Thoracic aorta (tissue), 2 donors: ENCODE data around the gene TEX51. TPM values are rescaled to one million over a fixed set of nuclear protein-coding genes. Genes with fewer than 3 reads are reported as not detected.

ENCODE experiments used
- ATAC-seq: fragments of 150-250 bp; one replicate; pipeline ENCODE4 v1.8.0; 2017; ENCODE audit warnings: low read depth; ENCODE audit not compliant: insufficient number of reproducible peaks, low FRiP score
- DNase-seq: peaks from one replicate; pipeline ENCODE4 v3.0.0-alpha.2; 2020; ENCODE audit warnings: low spot score
- H3K27ac ChIP-seq, 2 donors: fragments of 200-600 bp; sonication (generic); 1 replicate in 1 of 2; 2 replicates in 1 of 2; pipeline ENCODE4 v1.5.1; 2016; ENCODE audit warnings: mild to moderate bottlenecking in 2 of 2, moderate library complexity in 2 of 2
- H3K27me3 ChIP-seq: fragments of 200-600 bp; sonication (generic); replicated peaks from 2 replicates; pipeline ENCODE4 v1.6.0; 2016; ENCODE audit warnings: mild to moderate bottlenecking; ENCODE audit not compliant: insufficient read depth
- H3K36me3 ChIP-seq: fragments of 200-600 bp; sonication (generic); one replicate; pipeline ENCODE4 v1.5.1; 2016
- H3K4me1 ChIP-seq, 2 donors: fragments of 200-600 bp; sonication (generic); 1 replicate in 1 of 2; 2 replicates in 1 of 2; pipeline versions ENCODE4 v1.5.1 to v1.6.0; 2016; ENCODE audit warnings: low read depth in 2 of 2, mild to moderate bottlenecking in 1 of 2; ENCODE audit not compliant: control insufficient read depth in 1 of 2
- H3K4me3 ChIP-seq: fragments of 200-600 bp; sonication (generic); 2 replicates; pipeline ENCODE4 v1.5.1; 2016; ENCODE audit warnings: mild to moderate bottlenecking
- H3K9me3 ChIP-seq: fragments of 200-600 bp; sonication (generic); 2 replicates; pipeline ENCODE4 v1.5.1; 2016
- total RNA-seq, 2 donors: library from RNA; depleted of rRNA; stranded (reverse); fragments of >200 nt; gene quantifications; one replicate each; pipeline versions ENCODE4 v1.1.0 to v1.2.3, GENCODE V29; 2016
- TF ChIP-seq, protein P1 (sequence below): fragments of 200-600 bp; sonication (generic); IDR thresholded peaks from one replicate; pipeline ENCODE4 v1.5.1; 2019; ENCODE audit warnings: antibody characterized with exemption

Gene TEX51
- total RNA-seq, 2 donors from 2014 or later, result not detected

DNA sequence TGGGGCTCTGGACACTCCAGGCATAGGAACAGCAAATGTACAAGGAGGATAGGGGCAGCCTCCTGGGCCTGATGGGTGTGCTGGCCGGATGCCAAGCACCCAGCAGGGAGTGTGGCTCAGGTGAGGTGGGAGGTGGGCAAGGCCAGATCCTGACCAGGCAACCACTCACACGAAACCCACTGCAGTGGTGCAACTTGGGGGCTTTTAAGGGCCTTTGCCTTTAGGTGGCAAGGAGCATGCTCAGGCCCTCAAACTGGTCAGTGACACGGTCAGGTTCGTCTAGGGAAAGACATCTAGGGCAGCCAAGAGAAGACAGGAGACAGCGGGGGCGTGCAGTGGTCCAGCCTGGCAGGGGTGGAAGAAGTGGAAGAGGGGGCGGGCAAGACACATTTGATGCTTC, 18.4 kb upstream of the TEX51 start:
- Histone ChIP-seq H3K36me3 (no peaks in the 10 kb centered on the region), H3K27ac (no peak overlapping the region), H3K4me3 (no peak overlapping the region), H3K27me3 (no peaks in the 10 kb centered on the region), H3K9me3 (no peaks in the 10 kb centered on the region), H3K4me1 (no peaks in the 10 kb centered on the region)
- DNase-seq (no peak), ATAC-seq (no peak)
- TF ChIP-seq, protein P1, sequence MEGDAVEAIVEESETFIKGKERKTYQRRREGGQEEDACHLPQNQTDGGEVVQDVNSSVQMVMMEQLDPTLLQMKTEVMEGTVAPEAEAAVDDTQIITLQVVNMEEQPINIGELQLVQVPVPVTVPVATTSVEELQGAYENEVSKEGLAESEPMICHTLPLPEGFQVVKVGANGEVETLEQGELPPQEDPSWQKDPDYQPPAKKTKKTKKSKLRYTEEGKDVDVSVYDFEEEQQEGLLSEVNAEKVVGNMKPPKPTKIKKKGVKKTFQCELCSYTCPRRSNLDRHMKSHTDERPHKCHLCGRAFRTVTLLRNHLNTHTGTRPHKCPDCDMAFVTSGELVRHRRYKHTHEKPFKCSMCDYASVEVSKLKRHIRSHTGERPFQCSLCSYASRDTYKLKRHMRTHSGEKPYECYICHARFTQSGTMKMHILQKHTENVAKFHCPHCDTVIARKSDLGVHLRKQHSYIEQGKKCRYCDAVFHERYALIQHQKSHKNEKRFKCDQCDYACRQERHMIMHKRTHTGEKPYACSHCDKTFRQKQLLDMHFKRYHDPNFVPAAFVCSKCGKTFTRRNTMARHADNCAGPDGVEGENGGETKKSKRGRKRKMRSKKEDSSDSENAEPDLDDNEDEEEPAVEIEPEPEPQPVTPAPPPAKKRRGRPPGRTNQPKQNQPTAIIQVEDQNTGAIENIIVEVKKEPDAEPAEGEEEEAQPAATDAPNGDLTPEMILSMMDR, result no peak

DNA sequence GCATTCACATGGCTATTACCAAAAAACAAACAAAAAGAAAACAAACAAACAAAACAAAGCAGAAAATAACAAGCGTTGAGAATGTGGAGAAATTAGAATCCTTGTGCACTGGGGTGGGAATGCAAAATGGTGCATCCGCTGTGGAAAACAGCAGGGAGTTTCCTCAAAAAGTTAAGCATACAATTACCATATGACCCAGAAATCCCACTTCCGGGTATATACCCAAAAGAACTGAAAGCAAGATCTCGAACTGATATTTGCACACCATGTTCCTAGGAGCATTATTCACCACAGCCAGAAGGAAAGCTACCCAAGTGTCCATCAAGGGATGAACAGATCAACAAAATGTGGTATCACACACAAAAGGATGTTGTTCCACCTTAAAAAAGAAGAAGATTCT, 17.9 kb upstream of the TEX51 start:
- TF ChIP-seq, protein P1, result no peak
- no peak overlapping the region for H3K27ac ChIP-seq
- no peaks in the 10 kb centered on the region for H3K9me3 ChIP-seq
- H3K4me1 ChIP-seq, result peaks cover 0 to 2% of the 10 kb centered on the region in 2 donors
- no peaks in the 10 kb centered on the region for H3K36me3 ChIP-seq
- DNase-seq (no peak), ATAC-seq (no peak)
- H3K27me3 ChIP-seq, result no peaks in the 10 kb centered on the region
- H3K4me3 ChIP-seq, result no peak overlapping the region

DNA sequence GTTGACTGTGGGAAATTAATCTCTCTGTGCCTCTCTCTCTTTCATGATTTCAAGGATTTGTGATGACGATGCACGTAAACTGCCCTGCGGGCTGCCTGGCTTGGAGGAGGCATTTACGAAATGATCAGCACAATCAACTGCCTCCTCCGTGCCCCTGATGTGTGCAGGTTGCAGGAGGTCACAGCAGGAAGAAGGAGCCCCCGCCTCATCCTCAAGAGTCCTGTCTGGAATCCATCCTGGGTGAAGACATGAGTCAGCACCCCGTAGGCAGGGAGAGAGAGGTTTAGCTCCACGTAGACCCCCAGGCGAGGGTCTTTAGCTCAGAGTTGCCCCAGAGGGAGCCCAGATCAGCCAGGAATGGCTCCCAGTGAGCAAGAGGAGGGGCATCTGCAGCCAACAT, 17.1 kb upstream of the TEX51 start:
- peaks cover 0 to 8% of the 10 kb centered on the region in 2 donors for H3K4me1 ChIP-seq
- TF ChIP-seq, protein P1, result no peak

DNA sequence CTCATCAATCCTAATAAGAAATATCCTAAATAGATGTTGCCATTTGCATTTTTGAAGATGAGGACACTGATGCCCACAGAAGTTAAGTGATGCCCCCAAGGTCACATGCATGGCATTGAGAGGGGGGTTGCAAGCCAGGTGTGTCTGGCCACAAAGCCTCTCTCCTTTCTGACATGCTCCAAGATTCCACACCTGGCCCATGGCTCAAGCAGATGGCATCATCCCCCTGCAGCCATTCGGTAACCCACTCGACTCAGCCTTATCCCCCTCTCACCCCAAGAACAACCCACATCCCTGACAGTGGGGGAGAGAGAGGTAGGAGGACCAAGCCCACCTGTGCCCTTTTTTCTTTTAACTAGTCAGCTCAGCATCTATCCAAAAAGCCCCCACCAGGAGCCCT, 16.5 kb upstream of the TEX51 start:
- H3K27ac ChIP-seq, result no peak overlapping the region
- ATAC-seq (no peak), DNase-seq (no peak)
- no peak overlapping the region for H3K4me3 ChIP-seq
- TF ChIP-seq, protein P1, result no peak
- peaks cover 0 to 8% of the 10 kb centered on the region in 2 donors for H3K4me1 ChIP-seq
- H3K36me3 ChIP-seq, result no peaks in the 10 kb centered on the region
- H3K27me3 ChIP-seq, result no peaks in the 10 kb centered on the region
- H3K9me3 ChIP-seq, result no peaks in the 10 kb centered on the region

More for the DNA sequence above, 17.1 kb upstream of the TEX51 start:
- DNase-seq (no peak), ATAC-seq (no peak)
- Histone ChIP-seq H3K36me3 (no peaks in the 10 kb centered on the region), H3K27ac (no peak overlapping the region), H3K9me3 (no peaks in the 10 kb centered on the region), H3K27me3 (no peaks in the 10 kb centered on the region), H3K4me3 (no peak overlapping the region)

DNA sequence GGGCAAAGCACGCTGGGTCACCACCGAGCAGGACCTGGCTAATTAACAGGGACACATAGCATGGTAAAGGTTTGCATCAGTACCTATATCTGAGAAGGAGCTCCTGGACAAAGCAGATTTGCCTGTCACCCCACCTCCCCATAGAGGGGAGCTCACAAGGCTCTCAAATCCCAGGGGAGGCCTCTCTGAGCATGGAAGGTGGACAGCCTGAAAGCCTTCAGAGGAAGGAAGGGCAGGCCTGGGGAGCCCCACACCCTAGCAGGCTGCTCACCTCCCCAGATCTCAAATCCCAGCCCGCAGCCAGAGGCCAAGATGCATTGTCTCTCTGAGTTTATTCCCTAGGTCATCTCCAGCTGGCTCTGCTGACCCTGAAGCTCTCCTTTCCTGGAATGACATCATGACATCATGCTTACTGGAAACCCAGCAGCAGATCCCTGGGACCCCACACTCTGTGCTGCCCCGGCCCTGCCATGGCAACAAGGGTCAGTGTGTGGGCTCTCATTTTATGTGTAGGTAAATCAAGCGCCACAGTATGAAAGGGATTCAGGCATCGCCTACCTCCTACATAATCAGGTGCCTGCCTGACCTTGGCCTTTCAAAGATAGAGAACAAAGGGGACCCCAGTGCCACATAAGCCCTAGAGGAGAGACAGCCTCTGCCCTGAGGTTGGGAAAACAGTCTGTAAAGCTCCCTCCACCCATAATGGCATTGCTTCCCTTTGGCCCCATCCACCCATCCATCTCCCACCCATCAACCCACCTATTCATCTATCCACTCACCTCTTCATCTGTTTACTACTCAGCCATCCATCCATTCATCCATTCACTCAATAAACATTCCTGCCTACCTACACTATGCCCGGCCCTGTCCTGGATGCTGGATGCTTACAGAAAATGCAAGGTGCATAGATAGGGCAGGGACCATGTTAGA, 15.7 kb upstream of the TEX51 start:
- no peak overlapping the region for H3K27ac ChIP-seq
- DNase-seq, result no peak
- no peak for ATAC-seq
- H3K27me3 ChIP-seq, result no peaks in the 10 kb centered on the region
- no peak overlapping the region for H3K4me3 ChIP-seq
- no peaks in the 10 kb centered on the region for H3K36me3 ChIP-seq
- TF ChIP-seq, protein P1, result no peak
- H3K4me1 ChIP-seq, result peaks cover 0 to 8% of the 10 kb centered on the region in 2 donors
- H3K9me3 ChIP-seq, result no peaks in the 10 kb centered on the region
